GM18873 (cell line): Measurements from ENCODE around the gene LDLRAD3.

ENCODE experiments used
- ATAC-seq: cut with Tn5 transposase; IDR thresholded peaks from one replicate; pipeline ENCODE4 v1.9.1; 2021; ENCODE audit warnings: mild to moderate bottlenecking, moderate library complexity, moderate number of reproducible peaks; ENCODE audit not compliant: unreplicated experiment, low FRiP score

Gene LDLRAD3

DNA sequence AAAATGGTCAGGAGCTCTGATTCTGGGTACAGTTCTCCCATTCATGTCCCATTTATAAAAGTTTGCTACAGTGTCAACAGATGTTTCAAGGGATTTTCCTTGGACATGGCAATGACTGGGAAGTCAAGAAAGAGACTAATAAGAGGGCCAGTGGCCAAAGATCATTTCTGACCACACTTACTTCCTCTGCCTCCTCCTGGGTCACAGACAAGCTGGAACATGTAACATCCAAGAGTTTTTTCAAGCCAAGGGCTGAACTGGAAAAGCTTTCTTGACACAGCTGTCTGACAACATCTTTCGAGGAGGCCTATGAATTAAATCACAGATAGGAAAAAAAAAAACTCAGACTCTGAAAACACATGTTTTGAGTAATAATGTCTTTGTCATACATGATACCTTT is 336.7 kb downstream of the LDLRAD3 start:
- ATAC-seq = no peak
